ENCODE data around the gene MAML2.

The MAML2 gene

DNA sequence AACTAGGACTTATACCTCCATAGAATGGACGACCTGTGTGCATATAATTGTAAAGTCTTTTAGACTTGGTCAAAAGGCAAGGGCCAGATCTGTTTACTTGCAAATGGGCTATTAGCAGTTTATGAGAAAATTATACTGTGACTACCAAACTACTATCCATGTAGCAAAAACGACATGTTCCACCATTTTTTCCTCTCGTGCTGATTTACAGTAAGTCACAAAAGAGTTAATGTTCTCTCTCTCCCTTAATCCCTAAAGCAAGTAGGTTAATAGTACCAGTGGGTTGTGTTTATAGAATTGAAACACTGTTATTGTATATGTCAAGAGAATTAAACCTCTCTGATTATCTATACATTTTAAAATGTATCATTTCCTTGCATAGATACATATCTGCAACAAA, 147.3 kb downstream of the MAML2 start:
- H3K9me3 ChIP-seq (ENCODE audit: control insufficient read depth, low read length) = no peaks in the 10 kb centered on the region
- 100% methylated on average over 1 of the region's 3 CpGs for WGBS

DNA sequence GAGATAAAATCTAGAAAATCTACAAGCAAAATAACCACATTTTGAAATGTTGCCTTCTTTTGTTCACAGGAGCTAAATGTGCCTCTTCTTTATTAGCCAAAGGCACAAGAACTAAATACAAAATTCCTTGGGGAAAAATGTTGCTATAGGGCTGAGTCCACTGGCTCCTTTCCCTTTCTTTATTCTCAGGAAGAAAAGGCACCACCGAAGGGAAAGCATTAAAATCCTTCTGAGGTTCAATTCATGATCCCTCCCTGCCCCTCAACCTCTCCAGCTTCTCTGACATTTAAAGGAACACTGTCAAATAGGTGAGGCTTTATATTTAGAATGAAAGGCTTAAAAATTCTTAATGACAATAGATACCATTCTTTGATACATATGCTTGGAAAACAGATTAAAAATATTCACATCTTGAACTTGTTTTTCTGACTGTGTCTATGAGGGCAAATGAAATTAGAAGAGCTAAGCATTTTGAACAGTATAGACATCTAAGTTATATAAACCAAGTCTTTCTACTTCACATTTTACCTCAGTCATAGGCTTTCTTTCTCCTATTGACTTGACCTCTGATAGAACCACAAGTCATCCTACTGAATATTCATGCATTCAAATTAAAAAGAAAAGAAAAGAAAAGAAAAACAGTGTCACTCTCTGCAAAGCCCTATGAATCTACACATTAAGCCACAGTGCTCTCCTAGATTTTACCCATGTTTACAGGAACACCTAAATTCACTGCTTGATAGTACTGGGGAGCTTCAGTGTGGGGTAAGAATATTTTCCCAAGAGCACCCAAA, 148.2 kb downstream of the MAML2 start:
- no peak overlapping the region for H3K27ac ChIP-seq (ENCODE audit: low read length, poor library complexity, severe bottlenecking)
- no peak overlapping the region for H2BK5ac ChIP-seq (ENCODE audit: low read depth, low read length, poor library complexity, severe bottlenecking)
- no peak overlapping the region for H2AK5ac ChIP-seq (ENCODE audit: low read length, severe bottlenecking)
- H3K23ac ChIP-seq (ENCODE audit: low read length in 2 of 2) = no peak overlapping the region
- H3K27me3 ChIP-seq (ENCODE audit: control insufficient read depth in 1 of 2, insufficient read depth in 1 of 2, low read length in 2 of 2) = no peaks in the 10 kb centered on the region
- no peak for DNase-seq
- no peak overlapping the region for H2BK12ac ChIP-seq (ENCODE audit: low read length in 2 of 2)
- H3K36me3 ChIP-seq (ENCODE audit: control insufficient read depth in 1 of 2, insufficient read depth in 2 of 2, low read depth in 1 of 2, low read length in 2 of 2) = peaks cover 0 to 5% of the 10 kb centered on the region in 2 experiments
- H3K79me1 ChIP-seq (replicated peaks; ENCODE audit: low read length, poor library complexity, severe bottlenecking) = peaks cover 34% of the 10 kb centered on the region
- no peak overlapping the region for H3K4me3 ChIP-seq (ENCODE audit: insufficient read depth in 1 of 2, low read depth in 1 of 2, low read length in 2 of 2)
- H3K14ac ChIP-seq (ENCODE audit: low read length in 2 of 2) = no peak overlapping the region
- no peak overlapping the region for H4K8ac ChIP-seq (ENCODE audit: low read length)
- no peak overlapping the region for H4K91ac ChIP-seq (ENCODE audit: low read length)
- no peak overlapping the region for H3K18ac ChIP-seq (ENCODE audit: low read depth in 1 of 2, low read length in 2 of 2)
- no peaks in the 10 kb centered on the region for H3K9me3 ChIP-seq (ENCODE audit: control insufficient read depth, low read length)
- peak overlapping the region; percentile 56 for H3K9ac ChIP-seq (ENCODE audit: low read length)
- H2BK15ac ChIP-seq (ENCODE audit: low read depth, poor library complexity, severe bottlenecking) = no peak overlapping the region
- H3K4me1 ChIP-seq (ENCODE audit: control insufficient read depth, insufficient read depth, low read depth, low read length) = peaks cover 2% of the 10 kb centered on the region
- H3K4ac ChIP-seq (ENCODE audit: low read depth in 1 of 2, low read length in 2 of 2) = no peak overlapping the region
- 60% methylated on average over 1 of the region's 1 CpG for WGBS
- no peak overlapping the region for H3K4me2 ChIP-seq (ENCODE audit: low read length, poor library complexity, severe bottlenecking)
- H2AFZ ChIP-seq (ENCODE audit: low read depth, low read length) = no peak overlapping the region
- H2BK120ac ChIP-seq (ENCODE audit: low read depth, low read length) = no peak overlapping the region

More for the DNA sequence above, 147.3 kb downstream of the MAML2 start:
- H3K4me3 ChIP-seq (ENCODE audit: insufficient read depth in 1 of 2, low read depth in 1 of 2, low read length in 2 of 2) = no peak overlapping the region
- H2BK120ac ChIP-seq (ENCODE audit: low read depth, low read length) = no peak overlapping the region
- H3K36me3 ChIP-seq (ENCODE audit: control insufficient read depth in 1 of 2, insufficient read depth in 2 of 2, low read depth in 1 of 2, low read length in 2 of 2) = peaks cover 0 to 5% of the 10 kb centered on the region in 2 experiments
- no peak overlapping the region for H3K23ac ChIP-seq (ENCODE audit: low read length in 2 of 2)
- H3K4me1 ChIP-seq (ENCODE audit: control insufficient read depth, insufficient read depth, low read depth, low read length) = peaks cover 2% of the 10 kb centered on the region
- no peak overlapping the region for H3K27ac ChIP-seq (ENCODE audit: low read length, poor library complexity, severe bottlenecking)
- no peak overlapping the region for H3K14ac ChIP-seq (ENCODE audit: low read length in 2 of 2)
- no peak overlapping the region for H2BK15ac ChIP-seq (ENCODE audit: low read depth, poor library complexity, severe bottlenecking)
- no peak overlapping the region for H3K9ac ChIP-seq (ENCODE audit: low read length)
- no peak overlapping the region for H4K91ac ChIP-seq (ENCODE audit: low read length)
- no peaks in the 10 kb centered on the region for H3K27me3 ChIP-seq (ENCODE audit: control insufficient read depth in 1 of 2, insufficient read depth in 1 of 2, low read length in 2 of 2)
- H2BK5ac ChIP-seq (ENCODE audit: low read depth, low read length, poor library complexity, severe bottlenecking) = no peak overlapping the region
- no peak overlapping the region for H3K4me2 ChIP-seq (ENCODE audit: low read length, poor library complexity, severe bottlenecking)
- no peak overlapping the region for H3K18ac ChIP-seq (ENCODE audit: low read depth in 1 of 2, low read length in 2 of 2)
- H3K79me1 ChIP-seq (replicated peaks; ENCODE audit: low read length, poor library complexity, severe bottlenecking) = peaks cover 32% of the 10 kb centered on the region
- no peak overlapping the region for H4K8ac ChIP-seq (ENCODE audit: low read length)
- DNase-seq = no peak
- H2AK5ac ChIP-seq (ENCODE audit: low read length, severe bottlenecking) = no peak overlapping the region
- H2BK12ac ChIP-seq (ENCODE audit: low read length in 2 of 2) = no peak overlapping the region
- H3K4ac ChIP-seq (ENCODE audit: low read depth in 1 of 2, low read length in 2 of 2) = no peak overlapping the region
- no peak overlapping the region for H2AFZ ChIP-seq (ENCODE audit: low read depth, low read length)

GRCh38 chr11:96193745-96194443, 149.1 kb downstream of the MAML2 start:
- no peak overlapping the region for H2BK15ac ChIP-seq (ENCODE audit: low read depth, poor library complexity, severe bottlenecking)
- peak overlapping the region; percentile 56 for H3K9ac ChIP-seq (ENCODE audit: low read length)
- no peak overlapping the region for H4K91ac ChIP-seq (ENCODE audit: low read length)
- WGBS = 78% methylated on average over 4 of the region's 4 CpGs
- no peaks in the 10 kb centered on the region for H3K9me3 ChIP-seq (ENCODE audit: control insufficient read depth, low read length)
- H2BK120ac ChIP-seq (ENCODE audit: low read depth, low read length) = no peak overlapping the region
- H3K79me1 ChIP-seq (replicated peaks; ENCODE audit: low read length, poor library complexity, severe bottlenecking) = peaks cover 31% of the 10 kb centered on the region
- no peak overlapping the region for H3K14ac ChIP-seq (ENCODE audit: low read length in 2 of 2)
- peaks cover 0 to 5% of the 10 kb centered on the region in 2 experiments for H3K36me3 ChIP-seq (ENCODE audit: control insufficient read depth in 1 of 2, insufficient read depth in 2 of 2, low read depth in 1 of 2, low read length in 2 of 2)
- H3K4ac ChIP-seq (ENCODE audit: low read depth in 1 of 2, low read length in 2 of 2) = no peak overlapping the region
- no peak overlapping the region for H3K4me3 ChIP-seq (ENCODE audit: insufficient read depth in 1 of 2, low read depth in 1 of 2, low read length in 2 of 2)
- no peak overlapping the region for H3K4me2 ChIP-seq (ENCODE audit: low read length, poor library complexity, severe bottlenecking)
- H3K27me3 ChIP-seq (ENCODE audit: control insufficient read depth in 1 of 2, insufficient read depth in 1 of 2, low read length in 2 of 2) = no peaks in the 10 kb centered on the region
- H2BK5ac ChIP-seq (ENCODE audit: low read depth, low read length, poor library complexity, severe bottlenecking) = no peak overlapping the region
- no peaks in the 10 kb centered on the region for H3K4me1 ChIP-seq (ENCODE audit: control insufficient read depth, insufficient read depth, low read depth, low read length)
- no peak for DNase-seq
- no peak overlapping the region for H3K23ac ChIP-seq (ENCODE audit: low read length in 2 of 2)
- no peak overlapping the region for H2AFZ ChIP-seq (ENCODE audit: low read depth, low read length)
- H3K18ac ChIP-seq (ENCODE audit: low read depth in 1 of 2, low read length in 2 of 2) = no peak overlapping the region
- H4K8ac ChIP-seq (ENCODE audit: low read length) = no peak overlapping the region
- H2BK12ac ChIP-seq (ENCODE audit: low read length in 2 of 2) = no peak overlapping the region
- H2AK5ac ChIP-seq (ENCODE audit: low read length, severe bottlenecking) = no peak overlapping the region
- H3K27ac ChIP-seq (ENCODE audit: low read length, poor library complexity, severe bottlenecking) = no peak overlapping the region

DNA sequence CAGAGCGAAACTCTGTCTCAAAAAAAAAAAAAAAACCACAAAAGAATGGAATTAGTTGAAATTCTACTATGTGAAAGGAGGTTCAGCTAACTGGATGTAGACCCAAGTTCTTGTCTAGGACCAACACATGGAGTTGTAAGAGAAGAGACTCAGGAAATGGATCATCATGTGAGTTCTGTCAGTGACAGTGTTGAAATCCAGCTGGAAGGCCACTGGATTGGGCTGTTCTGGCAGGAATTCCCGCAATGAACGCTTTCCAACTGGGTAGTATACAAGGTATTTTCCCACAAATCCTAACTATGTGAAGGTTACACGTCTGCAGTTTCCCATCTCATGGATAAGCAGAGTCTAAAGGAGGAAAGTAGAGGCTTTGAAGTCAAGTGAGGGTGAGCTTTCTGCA, 151.2 kb downstream of the MAML2 start:
- DNase-seq = no peak
- Histone ChIP-seq H3K4me1 (ENCODE audit: control insufficient read depth, insufficient read depth, low read depth, low read length) (peaks cover 3% of the 10 kb centered on the region), H3K18ac (ENCODE audit: low read depth in 1 of 2, low read length in 2 of 2) (no peak overlapping the region), H2BK12ac (ENCODE audit: low read length in 2 of 2) (no peak overlapping the region), H2BK15ac (ENCODE audit: low read depth, poor library complexity, severe bottlenecking) (no peak overlapping the region), H4K91ac (ENCODE audit: low read length) (no peak overlapping the region), H3K36me3 (ENCODE audit: control insufficient read depth in 1 of 2, insufficient read depth in 2 of 2, low read depth in 1 of 2, low read length in 2 of 2) (no peaks in the 10 kb centered on the region), H2AK5ac (ENCODE audit: low read length, severe bottlenecking) (no peak overlapping the region), H3K4ac (ENCODE audit: low read depth in 1 of 2, low read length in 2 of 2) (no peak overlapping the region), H3K23ac (ENCODE audit: low read length in 2 of 2) (no peak overlapping the region), H3K4me2 (ENCODE audit: low read length, poor library complexity, severe bottlenecking) (no peak overlapping the region), H2AFZ (ENCODE audit: low read depth, low read length) (no peak overlapping the region), H3K9me3 (ENCODE audit: control insufficient read depth, low read length) (no peaks in the 10 kb centered on the region), H3K27ac (ENCODE audit: low read length, poor library complexity, severe bottlenecking) (no peak overlapping the region), H3K79me1 (replicated peaks; ENCODE audit: low read length, poor library complexity, severe bottlenecking) (peaks cover 20% of the 10 kb centered on the region), H3K14ac (ENCODE audit: low read length in 2 of 2) (no peak overlapping the region), H2BK5ac (ENCODE audit: low read depth, low read length, poor library complexity, severe bottlenecking) (no peak overlapping the region), H2BK120ac (ENCODE audit: low read depth, low read length) (no peak overlapping the region), H3K4me3 (ENCODE audit: insufficient read depth in 1 of 2, low read depth in 1 of 2, low read length in 2 of 2) (no peak overlapping the region), H4K8ac (ENCODE audit: low read length) (no peak overlapping the region), H3K27me3 (ENCODE audit: control insufficient read depth in 1 of 2, insufficient read depth in 1 of 2, low read length in 2 of 2) (no peaks in the 10 kb centered on the region), H3K9ac (ENCODE audit: low read length) (no peak overlapping the region)
- 93% methylated on average over 3 of the region's 4 CpGs for WGBS

Data from mesenchymal stem cell (in vitro differentiated cells and primary cell).